GM19238 (cell line): ENCODE data around the gene SSBP3.
"Not testable (repeated sequence)": the region's sequence is repeated elsewhere in the genome, so short reads cannot be mapped to it uniquely, and the experiment has no call there.

ENCODE experiments used
- DNase-seq: peaks from one replicate; pipeline ENCODE4 v3.0.0; 2011; ENCODE audit warnings: low spot score; ENCODE audit not compliant: insufficient read length

SSBP3 gene

GRCh38 chr1:54249819-54250435 is 156.3 kb downstream of the SSBP3 start:
- DNase-seq: no peak

GRCh38 chr1:54248966-54249365 is 157.2 kb downstream of the SSBP3 start:
- no peak for DNase-seq

GRCh38 chr1:54247863-54248515 is 158.2 kb downstream of the SSBP3 start:
- DNase-seq: no peak

GRCh38 chr1:54246116-54246721 is 160.0 kb downstream of the SSBP3 start:
- DNase-seq: no peak

GRCh38 chr1:54245501-54245900 is 160.7 kb downstream of the SSBP3 start:
- DNase-seq: no peak

GRCh38 chr1:54244655-54245054 is 161.5 kb downstream of the SSBP3 start:
- DNase-seq: no peak

- DNase-seq: no peak
Measured at GRCh38 chr1:54243022-54243421, 163.2 kb downstream of the SSBP3 start.

- no peak for DNase-seq
Measured at GRCh38 chr1:54241364-54241763, 164.8 kb downstream of the SSBP3 start.

- DNase-seq: no peak
Measured at GRCh38 chr1:54240741-54241335, 165.4 kb downstream of the SSBP3 start.

GRCh38 chr1:54239631-54240031 is 166.6 kb downstream of the SSBP3 start:
- DNase-seq: no peak

- no peak for DNase-seq
Measured at GRCh38 chr1:54239035-54239383, 167.2 kb downstream of the SSBP3 start.

GRCh38 chr1:54238353-54239034 is 167.7 kb downstream of the SSBP3 start:
- no peak for DNase-seq

- no peak for DNase-seq
Measured at GRCh38 chr1:54237586-54237985, 168.6 kb downstream of the SSBP3 start.

GRCh38 chr1:54234284-54234683 is 171.9 kb downstream of the SSBP3 start:
- DNase-seq: no peak

- not testable (repeated sequence) for DNase-seq
Measured at GRCh38 chr1:54233196-54233595, 173.0 kb downstream of the SSBP3 start.

GRCh38 chr1:54230507-54231339 is 175.5 kb downstream of the SSBP3 start:
- no peak for DNase-seq

GRCh38 chr1:54229281-54229891 is 176.8 kb downstream of the SSBP3 start:
- no peak for DNase-seq

GRCh38 chr1:54228638-54229079 is 177.5 kb downstream of the SSBP3 start:
- DNase-seq: no peak

- no peak for DNase-seq
Measured at GRCh38 chr1:54227891-54228310, 178.3 kb downstream of the SSBP3 start.

- DNase-seq: no peak
Measured at GRCh38 chr1:54227091-54227602, 179.0 kb downstream of the SSBP3 start.
